ENCODE results near the gene ATRIP. TPM values are rescaled to one million over a fixed set of nuclear protein-coding genes. Genes with fewer than 3 reads are reported as not detected.

ATRIP gene
- total and polyA plus RNA-seq, 2 of the 8 experiments (the other 6 are each of a cell fraction or from before 2014, with no cell fraction given): 18.5 to 20.2 TPM

- peak; percentile 89 for TF ChIP-seq NANOG (IDR thresholded peaks at IDR 0.05; ENCODE audit: insufficient read depth, low read depth, low read length, poor library complexity, severe bottlenecking)
- TF ChIP-seq, protein P1, sequence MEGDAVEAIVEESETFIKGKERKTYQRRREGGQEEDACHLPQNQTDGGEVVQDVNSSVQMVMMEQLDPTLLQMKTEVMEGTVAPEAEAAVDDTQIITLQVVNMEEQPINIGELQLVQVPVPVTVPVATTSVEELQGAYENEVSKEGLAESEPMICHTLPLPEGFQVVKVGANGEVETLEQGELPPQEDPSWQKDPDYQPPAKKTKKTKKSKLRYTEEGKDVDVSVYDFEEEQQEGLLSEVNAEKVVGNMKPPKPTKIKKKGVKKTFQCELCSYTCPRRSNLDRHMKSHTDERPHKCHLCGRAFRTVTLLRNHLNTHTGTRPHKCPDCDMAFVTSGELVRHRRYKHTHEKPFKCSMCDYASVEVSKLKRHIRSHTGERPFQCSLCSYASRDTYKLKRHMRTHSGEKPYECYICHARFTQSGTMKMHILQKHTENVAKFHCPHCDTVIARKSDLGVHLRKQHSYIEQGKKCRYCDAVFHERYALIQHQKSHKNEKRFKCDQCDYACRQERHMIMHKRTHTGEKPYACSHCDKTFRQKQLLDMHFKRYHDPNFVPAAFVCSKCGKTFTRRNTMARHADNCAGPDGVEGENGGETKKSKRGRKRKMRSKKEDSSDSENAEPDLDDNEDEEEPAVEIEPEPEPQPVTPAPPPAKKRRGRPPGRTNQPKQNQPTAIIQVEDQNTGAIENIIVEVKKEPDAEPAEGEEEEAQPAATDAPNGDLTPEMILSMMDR (IDR thresholded peaks at IDR 0.05; ENCODE audit: control extremely low read depth in 1 of 3, insufficient read depth in 1 of 3, low read depth in 1 of 3, low read length in 3 of 3): no peak
- peak; percentile 42; the same call in 1 of the 2 replicates for TF ChIP-seq RXRA (IDR thresholded peaks at IDR 0.05; ENCODE audit: insufficient read depth, low read depth, low read length)
- no peak for TF ChIP-seq SIRT6 (IDR thresholded peaks at IDR 0.05; ENCODE audit: low read length)
- TF ChIP-seq SP1 (IDR thresholded peaks at IDR 0.05; ENCODE audit: low read depth, low read length): peak; percentile 93
- TF ChIP-seq, protein P2, sequence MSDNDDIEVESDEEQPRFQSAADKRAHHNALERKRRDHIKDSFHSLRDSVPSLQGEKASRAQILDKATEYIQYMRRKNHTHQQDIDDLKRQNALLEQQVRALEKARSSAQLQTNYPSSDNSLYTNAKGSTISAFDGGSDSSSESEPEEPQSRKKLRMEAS (IDR thresholded peaks at IDR 0.05): peak; percentile 82
- TF ChIP-seq RFX5 (IDR thresholded peaks at IDR 0.05; ENCODE audit: borderline replicate concordance, low read depth, low read length): no peak
- TF ChIP-seq SP2 (IDR thresholded peaks at IDR 0.05; ENCODE audit: low read length): no peak
- TF ChIP-seq CBX8 (IDR thresholded peaks at IDR 0.05; ENCODE audit: borderline replicate concordance, low read depth, low read length): no peak
- TF ChIP-seq HDAC6 (IDR thresholded peaks at IDR 0.05; ENCODE audit: low read depth, low read length): no peak
- TF ChIP-seq BRCA1 (IDR thresholded peaks at IDR 0.05; ENCODE audit: low read depth, low read length): no peak
- TF ChIP-seq JUND (IDR thresholded peaks at IDR 0.05; ENCODE audit: low read length): 0 out of 2 replicates have a peak, but pooled peaks have one; percentile 22
- TF ChIP-seq SIX5 (IDR thresholded peaks at IDR 0.05; ENCODE audit: low read depth, low read length): no peak
- no peak for TF ChIP-seq BACH1 (IDR thresholded peaks at IDR 0.05; ENCODE audit: low read length)
- TF ChIP-seq FOSL1 (IDR thresholded peaks at IDR 0.05; ENCODE audit: insufficient read depth, low read depth, low read length): no peak
- TF ChIP-seq TEAD4 (IDR thresholded peaks at IDR 0.05; ENCODE audit: low read depth, low read length): peak; percentile 55
- 0 out of 2 replicates have a peak, but pooled peaks have one; percentile 9 for TF ChIP-seq KDM1A (IDR thresholded peaks at IDR 0.05; ENCODE audit: borderline replicate concordance, low read length)
- peak; percentile 44; the same call in 1 of the 2 replicates for TF ChIP-seq TBP (IDR thresholded peaks at IDR 0.05; ENCODE audit: low read depth, low read length)
- peak; percentile 81; the same call in 1 of the 2 replicates for TF ChIP-seq TCF12 (IDR thresholded peaks at IDR 0.05; ENCODE audit: low read depth, low read length)
- no peak for TF ChIP-seq CBX5 (IDR thresholded peaks at IDR 0.05; ENCODE audit: low read depth, low read length)
- TF ChIP-seq EGR1 (IDR thresholded peaks at IDR 0.05; ENCODE audit: borderline replicate concordance, low read depth, low read length): no peak
- TF ChIP-seq EP300 (IDR thresholded peaks at IDR 0.05; ENCODE audit: borderline replicate concordance in 1 of 2, low read depth in 2 of 2, low read length in 2 of 2): peak in 1 of 2 experiments; percentile 91; a peak in 2 of 3 replicates
- TF ChIP-seq POLR2AphosphoS5 (IDR thresholded peaks at IDR 0.05; ENCODE audit: low read depth, low read length): no peak; the same call in 1 of the 2 replicates
- peak; percentile 45; the same call in 1 of the 2 replicates for TF ChIP-seq TAF1 (IDR thresholded peaks at IDR 0.05; ENCODE audit: low read depth, low read length)
These were observed 28.1 kb downstream of the ATRIP start (continued) for GRCh38 chr3:48474619-48475018.

Measured in H1 (cell line).